HG02759 (cell line): ENCODE measurements around the gene KCNB1.

Experiments used
- ATAC-seq: cut with Tn5 transposase; IDR thresholded peaks from one replicate; pipeline ENCODE4 v1.9.1; 2021; ENCODE audit warnings: mild to moderate bottlenecking, moderate library complexity; ENCODE audit not compliant: unreplicated experiment

The KCNB1 gene

GRCh38 chr20:49392745-49393144 lies 89.7 kb downstream of the KCNB1 start:
- no peak for ATAC-seq

GRCh38 chr20:49391404-49392245 lies 90.8 kb downstream of the KCNB1 start:
- ATAC-seq = no peak

- ATAC-seq = no peak
Observed at GRCh38 chr20:49389854-49390253, 92.6 kb downstream of the KCNB1 start.

GRCh38 chr20:49388744-49389143 lies 93.7 kb downstream of the KCNB1 start:
- no peak for ATAC-seq

- no peak for ATAC-seq
Observed at GRCh38 chr20:49387581-49387939, 94.9 kb downstream of the KCNB1 start.

GRCh38 chr20:49386848-49387580 lies 95.5 kb downstream of the KCNB1 start:
- no peak for ATAC-seq

GRCh38 chr20:49385465-49385864 lies 97.0 kb downstream of the KCNB1 start:
- no peak for ATAC-seq

- ATAC-seq = no peak
Observed at GRCh38 chr20:49384437-49385434, 97.7 kb downstream of the KCNB1 start.

GRCh38 chr20:49381558-49382493 lies 100.6 kb downstream of the KCNB1 start:
- ATAC-seq = no peak

GRCh38 chr20:49380337-49380780 lies 102.1 kb downstream of the KCNB1 start:
- no peak for ATAC-seq

GRCh38 chr20:49379338-49379737 lies 103.1 kb downstream of the KCNB1 start:
- no peak for ATAC-seq

- no peak for ATAC-seq
Observed at GRCh38 chr20:49377326-49377725, 105.1 kb downstream of the KCNB1 start.

- no peak for ATAC-seq
Observed at GRCh38 chr20:49375170-49375569, 107.3 kb downstream of the KCNB1 start.

GRCh38 chr20:49372095-49372734 lies 110.3 kb downstream of the KCNB1 start:
- ATAC-seq = no peak

GRCh38 chr20:49368596-49368995 lies 113.9 kb downstream of the KCNB1 start:
- no peak for ATAC-seq

- ATAC-seq = no peak
Observed at GRCh38 chr20:49367113-49367512, 115.4 kb downstream of the KCNB1 start.

- ATAC-seq = no peak
Observed at GRCh38 chr20:49366687-49367086, 115.8 kb downstream of the KCNB1 start.

- no peak for ATAC-seq
Observed at GRCh38 chr20:49361862-49362660, 120.4 kb downstream of the KCNB1 start.
